H1 (cell line): Measurements from ENCODE around the gene RUNX1. TPM values are rescaled to one million over a fixed set of nuclear protein-coding genes. Genes with fewer than 3 reads are reported as not detected.

ENCODE experiments used
- CTCF ChIA-PET: fragments of 300-600 bp; sonication (Branson Sonifier 250); formaldehyde crosslinking; loops from one replicate; lab custom pipeline; 2021; ENCODE audit not compliant: partially characterized antibody; lab: Charles Lee
- POLR2A ChIA-PET: fragments of 300-600 bp; sonication (Branson Sonifier 250); formaldehyde crosslinking; loops from one replicate; lab custom pipeline; 2021; ENCODE audit warnings: inconsistent platforms; ENCODE audit not compliant: partially characterized antibody; lab: Charles Lee
- DNase-seq, 2 experiments: peaks; one replicate each; pipeline versions ENCODE4 v3.0.0 to v3.0.0-alpha.2; 2010 to 2022; ENCODE audit warnings: low spot score in 2 of 2, low read depth in 1 of 2, mixed read lengths in 1 of 2
- FAIRE-seq: peaks from 2 replicates; lab custom pipeline; 2011; peaks lifted over from hg19 to GRCh38; lab: Jason Lieb, UNC
- H2AFZ ChIP-seq: 2 replicates; pipeline ENCODE4 v1.8.1; 2012; ENCODE audit warnings: low read length, inconsistent platforms
- H2AK5ac ChIP-seq: 2 replicates; pipeline ENCODE4 v1.6.1; 2013; ENCODE audit warnings: low read depth, low read length
- H2BK120ac ChIP-seq: replicated peaks from 2 replicates; pipeline ENCODE3; 2013; ENCODE audit warnings: low read depth, low read length, inconsistent platforms
- H2BK12ac ChIP-seq: 2 replicates; pipeline ENCODE4 v1.6.1; 2013; ENCODE audit warnings: low read depth, low read length
- H2BK15ac ChIP-seq: 2 replicates; pipeline ENCODE4 v1.6.1; 2013; ENCODE audit warnings: low read length
- H2BK20ac ChIP-seq: 2 replicates; pipeline ENCODE4 v1.6.1; 2013; ENCODE audit warnings: low read length
- H2BK5ac ChIP-seq: 2 replicates; pipeline ENCODE4 v1.6.1; 2013; ENCODE audit warnings: low read depth, low read length
- H3K14ac ChIP-seq: 2 replicates; pipeline ENCODE4 v1.6.1; 2013; ENCODE audit warnings: inconsistent platforms; ENCODE audit not compliant: insufficient read length
- H3K18ac ChIP-seq: 2 replicates; pipeline ENCODE4 v1.6.1; 2013; ENCODE audit warnings: low read length; ENCODE audit errors: extremely low read depth
- H3K23ac ChIP-seq: 2 replicates; pipeline ENCODE4 v1.6.1; 2013; ENCODE audit warnings: inconsistent platforms; ENCODE audit not compliant: insufficient read length
- H3K23me2 ChIP-seq: 2 replicates; pipeline ENCODE4 v1.6.1; 2013; ENCODE audit warnings: low read depth, low read length
- H3K27ac ChIP-seq: 2 replicates; pipeline ENCODE4 v1.6.1; 2011; ENCODE audit warnings: low read depth, low read length, inconsistent platforms
- H3K27me3 ChIP-seq, 4 experiments: replicated peaks in 1 of 4; 1 replicate in 1 of 4; 2 replicates in 3 of 4; pipeline versions ENCODE4 v1.6.1 to v1.8.1; 2011 to 2013; ENCODE audit warnings: low read length in 3 of 4, mild to moderate bottlenecking in 3 of 4, inconsistent platforms in 2 of 4, mixed read lengths in 2 of 4, moderate library complexity in 1 of 4; ENCODE audit not compliant: control insufficient read depth in 3 of 4, insufficient read depth in 3 of 4; ENCODE audit errors: extremely low read depth in 1 of 4
- H3K36me3 ChIP-seq, 4 experiments: 2 replicates each; pipeline versions ENCODE4 v1.6.1 to v1.8.1; 2011 to 2013; ENCODE audit warnings: mild to moderate bottlenecking in 4 of 4, low read length in 3 of 4, moderate library complexity in 2 of 4, control low read depth in 1 of 4, inconsistent platforms in 1 of 4; ENCODE audit not compliant: insufficient read depth in 4 of 4, control insufficient read depth in 2 of 4
- H3K4ac ChIP-seq: replicated peaks from 2 replicates; pipeline ENCODE3; 2013; ENCODE audit warnings: low read length, low read depth, mixed read lengths, inconsistent platforms; ENCODE audit not compliant: insufficient read length
- H3K4me1 ChIP-seq, 4 experiments: replicated peaks in 1 of 4; 1 replicate in 1 of 4; 2 replicates in 3 of 4; pipeline versions ENCODE4 v1.6.1 to v1.8.1; 2011 to 2013; ENCODE audit warnings: low read length in 3 of 4, inconsistent platforms in 2 of 4, mixed read lengths in 1 of 4; ENCODE audit not compliant: insufficient read depth in 4 of 4, control insufficient read depth in 3 of 4
- H3K4me2 ChIP-seq, 2 experiments: 2 replicates each; pipeline versions ENCODE4 v1.6.1 to v1.8.1; 2011 to 2013; ENCODE audit warnings: low read depth in 2 of 2, low read length in 2 of 2, control low read depth in 1 of 2, inconsistent platforms in 1 of 2, mild to moderate bottlenecking in 1 of 2; ENCODE audit not compliant: insufficient read depth in 1 of 2
- H3K4me3 ChIP-seq, 4 experiments: fragments of 200-600, 300-600 bp in 1 of 4; sonication (generic), shearing (Covaris generic), sonication (Bioruptor Twin) in 1 of 4; 2 replicates each; pipeline versions ENCODE4 v1.5.1 to v1.8.1; 2011 to 2016; ENCODE audit warnings: low read length in 4 of 4, low read depth in 3 of 4, control low read depth in 2 of 4, inconsistent platforms in 2 of 4, mild to moderate bottlenecking in 2 of 4, mixed read lengths in 1 of 4, moderate library complexity in 1 of 4; ENCODE audit not compliant: insufficient read depth in 2 of 4; ENCODE audit errors: extremely low read depth in 1 of 4
- H3K56ac ChIP-seq: replicated peaks from 2 replicates; pipeline ENCODE3; 2013; ENCODE audit warnings: low read depth, mild to moderate bottlenecking, mixed read lengths, low read length, inconsistent platforms; ENCODE audit not compliant: insufficient read length
- H3K79me1 ChIP-seq: 2 replicates; pipeline ENCODE4 v1.6.1; 2013; ENCODE audit warnings: low read depth, low read length, control low read depth
- H3K79me2 ChIP-seq, 2 experiments: 2 replicates each; pipeline versions ENCODE4 v1.6.1 to v1.8.1; 2012 to 2013; ENCODE audit warnings: low read length in 2 of 2, mild to moderate bottlenecking in 2 of 2, inconsistent platforms in 1 of 2; ENCODE audit not compliant: insufficient read depth in 2 of 2, control insufficient read depth in 1 of 2
- H3K9ac ChIP-seq, 4 experiments: replicated peaks in 1 of 4; 1 replicate in 1 of 4; 2 replicates in 3 of 4; pipeline versions ENCODE4 v1.6.1 to v1.8.1; 2011 to 2013; ENCODE audit warnings: low read depth in 3 of 4, low read length in 3 of 4, control low read depth in 2 of 4, mild to moderate bottlenecking in 2 of 4, moderate library complexity in 2 of 4, inconsistent platforms in 1 of 4; ENCODE audit errors: extremely low read depth in 1 of 4
- H3K9me3 ChIP-seq, 2 experiments: 2 replicates each; pipeline versions ENCODE4 v1.6.1 to v1.8.1; 2012 to 2013; ENCODE audit warnings: mild to moderate bottlenecking in 2 of 2, moderate library complexity in 2 of 2, control low read depth in 1 of 2, inconsistent platforms in 1 of 2, low read depth in 1 of 2, low read length in 1 of 2, mixed read lengths in 1 of 2; ENCODE audit not compliant: insufficient read depth in 2 of 2
- H4K20me1 ChIP-seq, 2 experiments: replicated peaks in 1 of 2; 2 replicates each; pipeline versions ENCODE3 to v1.8.1; 2011 to 2013; ENCODE audit warnings: inconsistent platforms in 2 of 2, low read length in 2 of 2, mild to moderate bottlenecking in 1 of 2; ENCODE audit not compliant: insufficient read depth in 2 of 2, control insufficient read depth in 1 of 2
- H4K5ac ChIP-seq: 2 replicates; pipeline ENCODE4 v1.6.1; 2013; ENCODE audit warnings: low read length, low read depth, mixed read lengths, inconsistent platforms; ENCODE audit not compliant: insufficient read length
- H4K8ac ChIP-seq: 2 replicates; pipeline ENCODE4 v1.8.0; 2013; ENCODE audit warnings: mild to moderate bottlenecking, moderate library complexity, low read length, inconsistent platforms; ENCODE audit not compliant: insufficient read depth; ENCODE audit errors: extremely low read depth
- H4K91ac ChIP-seq: replicated peaks from 2 replicates; pipeline ENCODE3; 2013; ENCODE audit warnings: low read length, mixed read lengths, inconsistent platforms; ENCODE audit not compliant: insufficient read length
- BRCA1 ChIP-seq: IDR thresholded peaks from 2 replicates; pipeline ENCODE4 v1.6.1; 2012; ENCODE audit warnings: low read depth, low read length, improper control_type of control experiment
- GABPA ChIP-seq: IDR thresholded peaks from 2 replicates; pipeline ENCODE4 v1.6.1; 2011; ENCODE audit warnings: mild to moderate bottlenecking, low read length, moderate library complexity, borderline replicate concordance; ENCODE audit not compliant: insufficient read depth
- POU5F1 ChIP-seq: IDR thresholded peaks from 2 replicates; pipeline ENCODE4 v1.6.1; 2011; ENCODE audit warnings: low read depth, mild to moderate bottlenecking, low read length, moderate library complexity
- RNF2 ChIP-seq: fragments of 200-900, 300-1000 bp; sonication (generic); IDR thresholded peaks from 2 replicates; pipeline ENCODE4 v1.7.1; 2016; ENCODE audit warnings: borderline replicate concordance, low read depth, mild to moderate bottlenecking, antibody characterized with exemption, low read length; ENCODE audit not compliant: poor library complexity, severe bottlenecking; ENCODE audit errors: missing control alignments
- SP2 ChIP-seq: IDR thresholded peaks from 2 replicates; pipeline ENCODE4 v1.6.1; 2012; ENCODE audit warnings: mild to moderate bottlenecking, low read length, inconsistent platforms
- polyA plus RNA-seq, 7 experiments: library from polyadenylated mRNA; depleted of rRNA in 3 of 7; stranded (reverse) in 5 of 7; unstranded in 2 of 7; fragments of >200 nt in 5 of 7; fragments of 200-250 nt in 2 of 7; gene quantifications; 1 replicate in 5 of 7; 2 replicates in 1 of 7; 4 replicates in 1 of 7; pipeline versions ENCODE4 v1.2.1 to v1.2.3, GENCODE V29; 2011 to 2013; ENCODE audit warnings: missing spikeins in 2 of 7, mixed read lengths in 2 of 7
- total RNA-seq: library from RNA; stranded (reverse); fragmentation: NEBNext Ultra II Directional; extraction: Animal tissue kit (Norgen Biotek cat#: 25700); gene quantifications from 2 replicates; pipeline ENCODE4 v1.2.1, GENCODE V29; 2021

Gene RUNX1
- total and polyA plus RNA-seq, 2 of the 8 experiments (the other 6 are each of a cell fraction or from before 2014, with no cell fraction given) = 0.20 to 0.60 TPM

- no peak overlapping the region for H4K91ac ChIP-seq
- no peaks in the 10 kb centered on the region for H3K79me1 ChIP-seq
- H2BK12ac ChIP-seq = no peak overlapping the region
- ChIA-PET POLR2A (interaction anchor here (0.7 kb wide), 1 partner anchor 68 kb away, joined by 3 read pairs; no protein-coding TSS in a partner anchor), CTCF (no interaction called here)
- H4K20me1 ChIP-seq = no peaks in the 10 kb centered on the region
- no peaks in the 10 kb centered on the region for H3K79me2 ChIP-seq
- H3K18ac ChIP-seq = no peak overlapping the region
- no peak overlapping the region for H2BK5ac ChIP-seq
- no peak overlapping the region for H3K27ac ChIP-seq
- no peak overlapping the region for H3K9ac ChIP-seq
- H2AFZ ChIP-seq = no peak overlapping the region
- no peak overlapping the region for H4K5ac ChIP-seq
- H3K4me3 ChIP-seq = no peak overlapping the region
- no peak overlapping the region for H3K23ac ChIP-seq
- no peaks in the 10 kb centered on the region for H3K36me3 ChIP-seq
- FAIRE-seq (no peak), DNase-seq (no peak)
- H2AK5ac ChIP-seq = no peak overlapping the region
- H2BK120ac ChIP-seq = no peak overlapping the region
- no peak overlapping the region for H2BK15ac ChIP-seq
- H3K4me1 ChIP-seq = no peaks in the 10 kb centered on the region
- H4K8ac ChIP-seq = no peak overlapping the region
- no peak overlapping the region for H3K4me2 ChIP-seq
- H2BK20ac ChIP-seq = no peak overlapping the region
- H3K23me2 ChIP-seq = no peaks in the 10 kb centered on the region
- H3K27me3 ChIP-seq = no peaks in the 10 kb centered on the region
- H3K4ac ChIP-seq = no peak overlapping the region
- H3K14ac ChIP-seq = no peak overlapping the region
- H3K9me3 ChIP-seq = no peaks in the 10 kb centered on the region
- TF ChIP-seq POU5F1 = no peak
- TF ChIP-seq RNF2 = no peak
- TF ChIP-seq GABPA = no peak
- no peak for TF ChIP-seq BRCA1
- TF ChIP-seq SP2 = no peak
- H3K56ac ChIP-seq = no peak overlapping the region
Observed at GRCh38 chr21:35096959-35097358, 47.9 kb upstream of the RUNX1 start.
